Transverse colon (tissue), 4 donors: Measurements from ENCODE around the gene FOSB. TPM values are rescaled to one million over a fixed set of nuclear protein-coding genes. Genes with fewer than 3 reads are reported as not detected.

Source experiments
- DNase-seq: peaks from one replicate; pipeline ENCODE4 v3.0.0-alpha.2; 2019
- H3K27ac ChIP-seq, 4 donors: fragments of 200-600 bp; sonication (generic); 2 replicates each; pipeline ENCODE4 v1.5.1; 2016 to 2018; ENCODE audit warnings: inconsistent platforms in 4 of 4
- H3K27me3 ChIP-seq: fragments of 200-600 bp; sonication (generic); 2 replicates; pipeline ENCODE4 v1.5.1; 2017; ENCODE audit warnings: inconsistent platforms
- H3K36me3 ChIP-seq, 4 donors: fragments of 200-600 bp; sonication (generic); 2 replicates each; pipeline ENCODE4 v1.5.1; 2017 to 2019; ENCODE audit warnings: inconsistent platforms in 4 of 4
- H3K4me1 ChIP-seq, 4 donors: fragments of 200-600 bp; sonication (generic); 2 replicates each; pipeline ENCODE4 v1.5.1; 2017 to 2020; ENCODE audit warnings: inconsistent platforms in 4 of 4
- H3K4me3 ChIP-seq, 4 donors: fragments of 200-600 bp; sonication (generic); 1 replicate in 1 of 4; 2 replicates in 3 of 4; pipeline versions ENCODE4 v1.5.1 to v1.6.1; 2017 to 2019; ENCODE audit warnings: inconsistent platforms in 4 of 4
- H3K9me3 ChIP-seq, 2 donors: fragments of 200-600 bp; sonication (generic); 2 replicates each; pipeline ENCODE4 v1.5.1; 2017 to 2019; ENCODE audit warnings: inconsistent platforms in 2 of 2
- EP300 ChIP-seq: sonication (generic); formaldehyde crosslinking; IDR thresholded peaks from one replicate; pipeline ENCODE4 v1.6.1; 2017; ENCODE audit warnings: antibody characterized with exemption, low read depth
- POLR2A ChIP-seq: fragments of 450-650 bp; IDR thresholded peaks from one replicate; pipeline ENCODE4 v1.6.1; 2016; ENCODE audit warnings: antibody characterized with exemption, mild to moderate bottlenecking, moderate library complexity
- POLR2AphosphoS5 ChIP-seq, 3 donors: sonication (generic); formaldehyde crosslinking; IDR thresholded peaks; one replicate each; pipeline ENCODE4 v1.6.1; 2016; ENCODE audit warnings: antibody characterized with exemption in 3 of 3
- WGBS, 2 donors: methylation state at CpG; one replicate each; pipeline ENCODE4 v1.1.5; 2018; ENCODE audit warnings: low coverage in 1 of 2; 5-methylcytosine and 5-hydroxymethylcytosine counted together
- in situ Hi-C, 4 donors: fragments of 200-750 bp; cut with MboI; loops; one replicate each; pipeline versions ENCODE4 v1.15.0 to v1.15.1; 2017; ENCODE audit warnings: low sequenced_read_pairs in 3 of 4, low pct_ligation_motif_present in 1 of 4, low pct_unique_long_range_greater_than_20kb in 1 of 4
- intact Hi-C: fragments of 100-400 bp; cut with DNase I; formaldehyde crosslinking; loops from one replicate; pipeline ENCODE4 v1.15.1; 2023; ENCODE audit warnings: low total_unique reads
- total RNA-seq, 4 donors: library from RNA; depleted of rRNA; stranded (reverse); fragments of >200 nt; gene quantifications; one replicate each; pipeline ENCODE4 v1.1.0, GENCODE V29; 2016
- TF ChIP-seq, protein P1 (sequence below), 5 experiments: fragments of 200-600 bp in 3 of 5; fragments of 450-650 bp in 2 of 5; sonication (generic) in 3 of 5; IDR thresholded peaks; 1 replicate in 2 of 5; 2 replicates in 3 of 5; pipeline ENCODE4 v1.5.1; 2016 to 2017; ENCODE audit warnings: antibody characterized with exemption in 5 of 5, inconsistent platforms in 3 of 5, mild to moderate bottlenecking in 2 of 5, moderate library complexity in 1 of 5

The FOSB gene
- total RNA-seq, 4 donors from 2014 or later: 14.5 to 64.7 (median 25.6) TPM

GRCh38 chr19:45451131-45451849 is 16.5 kb upstream of the FOSB start:
- WGBS, 2 donors: 2% methylated on average over 28 of the region's 28 CpGs; no CpG with 5 or more reads in 1 of the 2 donors
- H3K9me3 ChIP-seq: no peaks in the 10 kb centered on the region
- no peaks in the 10 kb centered on the region for H3K27me3 ChIP-seq
- intact Hi-C loops: no loop called here
- DNase-seq: peak; percentile 54
- H3K36me3 ChIP-seq: no peaks in the 10 kb centered on the region
- H3K4me1 ChIP-seq: peaks cover 28 to 63% (median 44%) of the 10 kb centered on the region in 4 donors
- in situ Hi-C loops: no loop called here
- H3K27ac ChIP-seq: peak overlapping the region; percentile 80 to 91 (median 88)
- peak overlapping the region; percentile 44 to 66 (median 57) for H3K4me3 ChIP-seq
- TF ChIP-seq POLR2AphosphoS5 (IDR thresholded peaks at IDR 0.05) (peak in 1 of 3 donors; percentile 22), EP300 (no peak), POLR2A (peak; percentile 50)

- in situ Hi-C loops: no loop called here
- intact Hi-C loops: no loop called here
- no peaks in the 10 kb centered on the region for H3K9me3 ChIP-seq
- H3K4me1 ChIP-seq: peaks cover 30 to 60% (median 44%) of the 10 kb centered on the region in 4 donors
- no peak overlapping the region for H3K4me3 ChIP-seq
- 68 to 79% methylated on average over 3 to 12 of the region's 12 CpGs for WGBS, 2 donors
- TF ChIP-seq EP300: no peak
- TF ChIP-seq, protein P1, sequence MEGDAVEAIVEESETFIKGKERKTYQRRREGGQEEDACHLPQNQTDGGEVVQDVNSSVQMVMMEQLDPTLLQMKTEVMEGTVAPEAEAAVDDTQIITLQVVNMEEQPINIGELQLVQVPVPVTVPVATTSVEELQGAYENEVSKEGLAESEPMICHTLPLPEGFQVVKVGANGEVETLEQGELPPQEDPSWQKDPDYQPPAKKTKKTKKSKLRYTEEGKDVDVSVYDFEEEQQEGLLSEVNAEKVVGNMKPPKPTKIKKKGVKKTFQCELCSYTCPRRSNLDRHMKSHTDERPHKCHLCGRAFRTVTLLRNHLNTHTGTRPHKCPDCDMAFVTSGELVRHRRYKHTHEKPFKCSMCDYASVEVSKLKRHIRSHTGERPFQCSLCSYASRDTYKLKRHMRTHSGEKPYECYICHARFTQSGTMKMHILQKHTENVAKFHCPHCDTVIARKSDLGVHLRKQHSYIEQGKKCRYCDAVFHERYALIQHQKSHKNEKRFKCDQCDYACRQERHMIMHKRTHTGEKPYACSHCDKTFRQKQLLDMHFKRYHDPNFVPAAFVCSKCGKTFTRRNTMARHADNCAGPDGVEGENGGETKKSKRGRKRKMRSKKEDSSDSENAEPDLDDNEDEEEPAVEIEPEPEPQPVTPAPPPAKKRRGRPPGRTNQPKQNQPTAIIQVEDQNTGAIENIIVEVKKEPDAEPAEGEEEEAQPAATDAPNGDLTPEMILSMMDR (IDR thresholded peaks at IDR 0.05): no peak
- no peak for TF ChIP-seq POLR2A
- TF ChIP-seq POLR2AphosphoS5 (IDR thresholded peaks at IDR 0.05): no peak
- no peak for DNase-seq
- H3K27me3 ChIP-seq: no peaks in the 10 kb centered on the region
- H3K36me3 ChIP-seq: no peaks in the 10 kb centered on the region
- H3K27ac ChIP-seq: peak overlapping the region; percentile 80 to 91 (median 88)
These were observed 15.9 kb upstream of the FOSB start for GRCh38 chr19:45451850-45452387.

- 0 to 16% methylated on average over 3 to 18 of the region's 27 CpGs for WGBS, 2 donors
- TF ChIP-seq EP300: peak; percentile 83
- TF ChIP-seq, protein P1 (IDR thresholded peaks at IDR 0.05): peak in 2 of 5 experiments; percentile 26 to 28
- peak; percentile 52 for TF ChIP-seq POLR2A
- TF ChIP-seq POLR2AphosphoS5 (IDR thresholded peaks at IDR 0.05): peak; percentile 72 to 85 (median 83)
- peaks cover 17 to 27% (median 22%) of the 10 kb centered on the region in 4 donors for H3K4me1 ChIP-seq
- H3K27ac ChIP-seq: peak overlapping the region; percentile 83 to 85 (median 84)
- DNase-seq: peak; percentile 94
- intact Hi-C loops (no loop called here), in situ Hi-C loops (no loop called here)
- peak overlapping the region in 1 of 4 donors; percentile 2 for H3K4me3 ChIP-seq
- no peaks in the 10 kb centered on the region for H3K27me3 ChIP-seq
- no peaks in the 10 kb centered on the region for H3K36me3 ChIP-seq
- no peaks in the 10 kb centered on the region for H3K9me3 ChIP-seq
These were observed 11.9 kb upstream of the FOSB start for GRCh38 chr19:45455707-45456499.

GRCh38 chr19:45456500-45456815 is 11.3 kb upstream of the FOSB start:
- Histone ChIP-seq H3K36me3 (no peaks in the 10 kb centered on the region), H3K27me3 (no peaks in the 10 kb centered on the region), H3K9me3 (no peaks in the 10 kb centered on the region), H3K4me3 (no peak overlapping the region), H3K4me1 (peaks cover 17 to 26% (median 20%) of the 10 kb centered on the region in 4 donors), H3K27ac (peak overlapping the region; percentile 83 to 85 (median 84))
- intact Hi-C loops (no loop called here), in situ Hi-C loops (no loop called here)
- DNase-seq: no peak
- 55% methylated on average over 2 of the region's 2 CpGs; no CpG with 5 or more reads in 1 of the 2 donors for WGBS, 2 donors
- no peak for TF ChIP-seq POLR2AphosphoS5 (IDR thresholded peaks at IDR 0.05)
- no peak for TF ChIP-seq POLR2A
- TF ChIP-seq EP300: no peak
- TF ChIP-seq, protein P1 (IDR thresholded peaks at IDR 0.05): no peak
